Activated CD4-positive, alpha-beta T cell treated with anti-CD3 and anti-CD28 coated beads, Interleukin-2, amount 50 U/mL, for 24 hours (primary cell): ENCODE measurements around the gene TBCA.

Experiments
- DNase-seq, 2 donors: peaks; one replicate each; pipeline ENCODE4 v3.0.0-alpha.2; 2020; ENCODE audit warnings: low read depth in 1 of 2, low spot score in 1 of 2

Gene TBCA

GRCh38 chr5:77643654-77644370, 132.3 kb downstream of the TBCA start:
- no peak for DNase-seq

DNA sequence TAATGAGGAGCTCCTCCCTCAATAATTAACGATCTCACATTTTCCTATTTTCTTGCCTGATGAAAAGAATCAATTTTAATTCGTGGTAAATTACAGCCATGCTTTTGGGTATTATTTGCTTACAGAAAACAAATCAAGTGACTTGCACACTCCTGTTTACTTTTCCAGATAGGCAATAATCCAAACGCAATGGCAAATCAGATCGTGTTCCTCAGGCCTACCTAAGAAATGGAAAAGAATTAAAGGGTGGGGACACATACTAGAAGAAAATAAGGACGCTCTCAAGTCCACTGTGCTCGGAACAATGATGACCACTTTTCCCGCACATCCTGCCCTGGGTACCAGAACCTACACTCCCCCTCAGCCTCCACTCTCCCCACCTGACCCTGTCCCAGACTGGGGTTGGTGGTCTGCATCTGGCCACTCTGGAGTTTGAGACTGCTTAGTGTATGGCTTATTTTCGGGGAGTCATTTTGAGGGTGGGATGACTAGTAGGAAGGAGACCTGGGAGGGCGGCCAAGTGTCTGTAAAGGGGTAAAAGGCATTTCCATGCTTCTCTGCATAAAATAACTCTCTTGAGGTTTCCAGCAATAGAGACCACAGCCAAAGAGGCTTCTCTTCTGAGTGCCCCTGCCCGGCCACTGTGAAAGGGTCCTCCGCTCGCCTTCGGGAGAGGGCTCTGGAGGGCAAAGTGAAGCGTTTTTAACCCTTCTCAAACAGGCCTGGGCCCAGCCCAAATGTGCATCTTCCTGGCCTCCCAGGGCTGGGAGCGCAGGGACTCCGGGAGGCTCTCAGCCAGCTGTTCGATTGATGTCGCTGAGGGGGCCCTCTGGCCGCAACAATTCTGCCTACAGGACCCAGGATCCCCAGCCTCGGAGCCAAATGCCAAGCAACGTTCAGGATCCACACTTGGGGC, 133.1 kb downstream of the TBCA start:
- DNase-seq, result no peak

- DNase-seq, result no peak
Observed at GRCh38 chr5:77641963-77642737, 134.0 kb downstream of the TBCA start.

- no peak for DNase-seq
Observed at GRCh38 chr5:77641397-77641943, 134.7 kb downstream of the TBCA start.
